HK-2 (cell line): ENCODE data around the gene ISG15.
"Not testable (repeated sequence)": the region's sequence is repeated elsewhere in the genome, so short reads cannot be mapped to it uniquely, and the experiment has no call there.

Experiments
- DNase-seq: peaks from one replicate; pipeline ENCODE4 v3.0.0-alpha.2; 2018; ENCODE audit not compliant: unreplicated experiment

Gene ISG15

GRCh38 chr1:1012736-1013104 lies 577 bp upstream of the ISG15 start:
- DNase-seq, result not testable (repeated sequence)

- no peak for DNase-seq
Observed at GRCh38 chr1:1013922-1014648, 788 bp downstream of the ISG15 start.

GRCh38 chr1:1014799-1015681 lies 1.7 kb downstream of the ISG15 start:
- no peak for DNase-seq

- DNase-seq, result not testable (repeated sequence)
Observed at GRCh38 chr1:1017397-1018320, 4.4 kb downstream of the ISG15 start.

- not testable (repeated sequence) for DNase-seq
Observed at GRCh38 chr1:1018321-1018685, 5.0 kb downstream of the ISG15 start.

GRCh38 chr1:1019122-1019999 lies 6.1 kb downstream of the ISG15 start:
- peak; percentile 93 for DNase-seq

- no peak for DNase-seq
Observed at GRCh38 chr1:1020000-1020404, 6.7 kb downstream of the ISG15 start, which contains the start of gene AGRN. Gene AGRN, plus strand, starts transcription at chr1:1020120. Its CDS starts 53 bp downstream, at chr1:1020173.

GRCh38 chr1:1020415-1021009 lies 7.2 kb downstream of the ISG15 start:
- DNase-seq, result peak; percentile 58

GRCh38 chr1:1021010-1021919 lies 8.0 kb downstream of the ISG15 start:
- DNase-seq, result peak; percentile 89

- DNase-seq, result peak; percentile 83
Observed at GRCh38 chr1:1021920-1022259, 8.6 kb downstream of the ISG15 start.

- DNase-seq, result no peak
Observed at GRCh38 chr1:1022302-1023009, 9.2 kb downstream of the ISG15 start.

- DNase-seq, result no peak
Observed at GRCh38 chr1:1023700-1024099, 10.4 kb downstream of the ISG15 start.

- no peak for DNase-seq
Observed at GRCh38 chr1:1024149-1024770, 11.0 kb downstream of the ISG15 start.

GRCh38 chr1:1024771-1025699 lies 11.7 kb downstream of the ISG15 start:
- peak; percentile 85 for DNase-seq

- DNase-seq, result no peak
Observed at GRCh38 chr1:1025730-1026129, 12.4 kb downstream of the ISG15 start.

- DNase-seq, result no peak
Observed at GRCh38 chr1:1026599-1027413, 13.5 kb downstream of the ISG15 start.
